ENCODE measurements around the gene RAP1GAP.

DNA sequence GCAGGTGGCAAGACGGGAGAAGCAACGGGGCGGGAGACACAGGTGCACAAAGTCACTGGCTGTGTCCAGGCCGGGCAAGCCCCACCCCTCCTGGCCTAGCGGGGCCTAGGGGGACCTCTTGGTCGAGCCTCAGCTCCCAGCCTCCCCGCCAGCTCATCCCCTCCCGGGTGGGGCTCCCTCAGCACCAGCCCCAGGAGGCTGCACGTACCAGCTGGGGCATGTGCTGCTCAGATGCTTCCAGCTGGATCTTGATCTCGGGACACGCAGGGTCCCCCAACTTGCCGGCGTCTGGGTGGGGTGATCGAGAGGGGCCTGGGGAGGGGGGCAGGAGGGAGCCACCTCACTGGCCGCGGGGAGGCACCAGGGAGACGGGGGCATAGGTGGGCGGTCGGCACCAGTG is 71.4 kb downstream of the RAP1GAP start:
- TF ChIP-seq ZC3H11A (IDR thresholded peaks at IDR 0.05) (no peak), ESRRA (IDR thresholded peaks at IDR 0.05; ENCODE audit: borderline replicate concordance, low read length) (no peak), MAFK (IDR thresholded peaks at IDR 0.05; ENCODE audit: partially characterized antibody) (no peak), EP300 (IDR thresholded peaks at IDR 0.05) (no peak), CTCF (IDR thresholded peaks at IDR 0.05) (no peak), POLR2A (IDR thresholded peaks at IDR 0.05; ENCODE audit: low read length) (no peak), SMC3 (IDR thresholded peaks at IDR 0.05) (no peak)

All from A549 (cell line).